SH-SY5Y (cell line): ENCODE results near the gene XK.

Experiments
- GATA2 ChIP-seq: IDR thresholded peaks from 2 replicates; pipeline ENCODE4 v1.6.1; 2011; ENCODE audit warnings: mild to moderate bottlenecking, low read depth, low read length
- GATA3 ChIP-seq: IDR thresholded peaks from 2 replicates; pipeline ENCODE4 v1.6.1; 2011; ENCODE audit warnings: low read depth, mild to moderate bottlenecking, low read length, moderate library complexity

DNA sequence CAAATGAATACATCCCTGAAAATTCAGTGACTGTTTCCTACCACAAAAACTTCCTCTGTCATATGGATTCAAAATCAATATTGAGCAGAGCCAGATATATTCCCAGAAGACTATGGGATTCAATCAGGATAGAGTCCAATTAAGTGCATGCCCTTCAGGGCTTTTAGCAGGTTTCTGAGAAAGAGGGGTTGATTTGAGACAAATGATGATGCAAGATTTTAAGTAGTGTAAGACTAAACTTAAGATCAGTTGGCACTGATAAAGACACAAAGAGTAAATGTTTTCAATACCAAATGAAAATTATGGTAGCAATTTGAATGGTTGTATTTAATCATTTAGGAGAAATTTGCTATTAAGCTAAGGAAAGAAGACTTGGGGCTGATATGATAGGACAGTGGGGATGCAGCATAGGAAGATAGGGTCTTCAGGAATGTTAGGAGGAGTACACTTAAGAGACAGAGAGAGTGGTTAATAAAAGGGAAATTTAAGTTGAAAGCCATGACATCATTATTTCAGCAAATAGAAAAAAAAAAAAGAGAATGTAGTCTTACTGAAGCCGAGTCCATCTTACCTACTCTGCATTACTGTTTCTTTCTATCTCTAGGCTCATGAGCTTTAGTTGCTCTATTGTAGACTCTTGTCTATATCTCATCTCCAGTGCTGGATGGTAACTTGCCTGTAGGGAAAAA, 32.0 kb upstream of the XK start:
- TF ChIP-seq GATA3 (no peak), GATA2 (no peak)
